ENCODE data around the gene ABHD2.

Gene ABHD2

DNA sequence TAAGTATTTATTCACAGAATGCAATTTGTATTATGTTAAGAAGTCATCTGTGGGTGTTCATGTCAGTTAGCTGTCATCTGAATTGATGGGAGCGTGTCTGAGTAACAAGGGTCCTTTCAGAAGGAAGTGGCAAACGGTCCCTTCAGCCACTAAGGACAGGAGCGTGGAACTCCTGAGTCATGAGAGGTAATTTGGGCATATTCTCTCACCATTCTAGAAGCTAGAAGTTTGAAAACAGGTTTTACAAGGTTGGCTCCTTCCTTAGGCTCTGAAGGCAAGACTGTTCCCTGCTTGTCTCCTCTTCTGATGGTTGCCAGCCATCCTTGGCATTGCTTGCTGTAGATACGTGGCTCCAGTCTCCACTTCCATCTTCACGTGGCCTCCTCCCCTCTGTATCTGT is 19.7 kb downstream of the ABHD2 start:
- DNase-seq (ENCODE audit: low spot score): no peak
- Histone ChIP-seq H3K4me3 (no peak overlapping the region), H3K27ac (peak overlapping the region; percentile 87 to 96)
- TF ChIP-seq, protein P1, sequence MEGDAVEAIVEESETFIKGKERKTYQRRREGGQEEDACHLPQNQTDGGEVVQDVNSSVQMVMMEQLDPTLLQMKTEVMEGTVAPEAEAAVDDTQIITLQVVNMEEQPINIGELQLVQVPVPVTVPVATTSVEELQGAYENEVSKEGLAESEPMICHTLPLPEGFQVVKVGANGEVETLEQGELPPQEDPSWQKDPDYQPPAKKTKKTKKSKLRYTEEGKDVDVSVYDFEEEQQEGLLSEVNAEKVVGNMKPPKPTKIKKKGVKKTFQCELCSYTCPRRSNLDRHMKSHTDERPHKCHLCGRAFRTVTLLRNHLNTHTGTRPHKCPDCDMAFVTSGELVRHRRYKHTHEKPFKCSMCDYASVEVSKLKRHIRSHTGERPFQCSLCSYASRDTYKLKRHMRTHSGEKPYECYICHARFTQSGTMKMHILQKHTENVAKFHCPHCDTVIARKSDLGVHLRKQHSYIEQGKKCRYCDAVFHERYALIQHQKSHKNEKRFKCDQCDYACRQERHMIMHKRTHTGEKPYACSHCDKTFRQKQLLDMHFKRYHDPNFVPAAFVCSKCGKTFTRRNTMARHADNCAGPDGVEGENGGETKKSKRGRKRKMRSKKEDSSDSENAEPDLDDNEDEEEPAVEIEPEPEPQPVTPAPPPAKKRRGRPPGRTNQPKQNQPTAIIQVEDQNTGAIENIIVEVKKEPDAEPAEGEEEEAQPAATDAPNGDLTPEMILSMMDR (IDR thresholded peaks at IDR 0.05): no peak

DNA sequence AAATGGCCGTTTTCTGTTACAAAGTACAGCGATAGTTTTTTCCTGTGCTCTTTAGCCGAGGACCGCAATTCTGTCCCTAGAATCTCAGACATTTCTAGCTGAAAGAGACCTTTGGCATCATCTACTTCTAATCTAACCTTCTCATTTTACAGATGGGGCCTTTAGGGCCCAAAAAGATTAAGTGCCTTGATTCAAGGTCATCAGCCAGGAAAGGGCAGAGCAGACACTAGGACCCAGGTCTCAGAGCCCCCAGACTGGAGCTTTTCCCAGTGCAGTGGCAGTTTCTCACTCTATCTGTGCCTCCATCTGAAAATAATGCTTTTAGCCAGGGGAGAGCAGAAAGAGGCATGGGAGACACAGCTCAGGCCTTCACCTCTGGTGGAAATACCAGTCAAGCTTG is 20.6 kb downstream of the ABHD2 start:
- Histone ChIP-seq H3K27ac (peak overlapping the region; percentile 44 to 87), H3K4me3 (no peak overlapping the region)
- DNase-seq (ENCODE audit: low spot score): no peak
- TF ChIP-seq, protein P1 (IDR thresholded peaks at IDR 0.05): no peak

DNA sequence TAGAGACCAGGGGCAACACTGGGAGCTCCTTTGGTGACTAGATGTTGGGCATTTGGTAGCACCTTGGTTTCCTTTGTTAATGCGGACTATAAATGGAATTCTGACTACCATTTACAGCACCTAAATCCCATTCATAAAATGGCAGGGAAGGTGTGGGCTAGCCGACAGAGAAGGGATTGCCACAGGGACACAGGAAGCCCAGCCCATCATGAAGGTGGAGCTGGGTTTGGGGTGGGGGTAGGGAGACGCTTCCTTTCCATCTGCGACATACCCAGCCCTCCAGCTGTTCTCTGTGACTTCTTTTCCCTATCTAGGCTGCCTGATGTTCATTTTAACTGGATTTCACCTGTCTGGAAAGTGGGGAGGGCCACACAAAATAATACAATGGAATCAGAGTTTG is 21.0 kb downstream of the ABHD2 start:
- DNase-seq (ENCODE audit: low spot score): no peak
- H3K4me3 ChIP-seq: no peak overlapping the region
- TF ChIP-seq, protein P1 (IDR thresholded peaks at IDR 0.05): no peak
- H3K27ac ChIP-seq: peak overlapping the region; percentile 44 to 87

DNA sequence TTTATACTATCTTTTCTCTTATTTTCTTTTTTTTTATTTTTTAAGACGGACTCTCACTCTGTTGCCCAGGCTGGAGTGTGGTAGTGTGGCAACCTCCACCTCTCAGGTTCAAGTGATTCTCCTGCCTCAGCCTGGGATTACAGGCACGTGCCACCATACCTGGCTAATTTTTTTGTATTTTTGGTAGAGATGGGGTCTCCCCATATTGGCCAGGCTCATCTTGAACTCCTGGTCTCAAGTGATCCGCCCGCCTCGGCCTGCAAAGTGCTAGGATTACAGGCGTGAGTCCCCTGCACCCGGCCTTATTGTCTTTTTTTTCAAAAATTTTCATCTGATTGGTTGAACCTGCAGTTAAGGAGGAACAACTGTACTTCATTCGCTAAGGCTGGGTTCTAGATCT is 21.8 kb downstream of the ABHD2 start:
- TF ChIP-seq, protein P1 (IDR thresholded peaks at IDR 0.05): no peak
- no peak for DNase-seq (ENCODE audit: low spot score)
- no peak overlapping the region for H3K4me3 ChIP-seq
- H3K27ac ChIP-seq: peak overlapping the region in 1 of 2 donors; percentile 63

DNA sequence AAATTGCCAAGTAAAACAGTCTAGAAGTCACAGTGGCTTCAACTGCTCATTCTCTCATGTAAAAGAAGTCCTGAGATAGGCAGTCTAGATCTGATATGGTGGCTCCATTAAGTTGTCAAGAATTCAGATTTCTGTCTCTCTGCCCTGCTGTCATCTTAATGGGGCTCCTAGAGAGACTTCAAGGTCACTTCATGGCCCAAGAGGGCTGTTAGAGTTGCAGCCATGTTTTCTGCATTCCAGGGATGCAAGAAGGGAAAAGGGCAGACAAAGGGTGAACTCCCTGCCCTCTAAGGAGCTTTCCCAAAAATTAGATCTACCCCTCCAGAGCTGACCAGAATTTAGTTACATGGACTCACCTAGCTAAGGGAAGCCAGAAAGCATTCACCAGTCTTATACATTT is 23.1 kb downstream of the ABHD2 start:
- H3K27ac ChIP-seq: peak overlapping the region; percentile 63 to 86
- TF ChIP-seq, protein P1 (IDR thresholded peaks at IDR 0.05): no peak

DNA sequence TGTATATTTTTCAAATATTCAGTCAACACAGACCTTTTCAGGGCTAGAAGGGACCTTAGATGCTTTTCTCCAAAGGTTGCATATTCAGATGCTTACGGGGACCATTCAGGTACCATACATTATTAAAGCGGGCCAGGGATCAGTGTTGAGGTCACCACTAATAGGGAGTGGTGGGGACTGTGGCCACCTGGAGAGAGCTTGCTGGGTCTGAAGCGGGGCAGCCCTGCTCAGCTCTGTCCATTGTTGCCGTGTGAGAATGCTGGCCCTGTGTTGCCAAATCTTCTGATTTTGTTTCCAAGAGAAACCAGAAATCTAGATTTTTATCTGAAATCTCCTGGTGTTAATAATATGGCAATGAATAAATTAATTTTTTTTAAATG is 23.7 kb downstream of the ABHD2 start:
- DNase-seq (ENCODE audit: low spot score): no peak
- TF ChIP-seq, protein P1 (IDR thresholded peaks at IDR 0.05): no peak
- Histone ChIP-seq H3K27ac (peak overlapping the region; percentile 63 to 86), H3K4me3 (no peak overlapping the region)

More for the DNA sequence above, 23.1 kb downstream of the ABHD2 start:
- no peak for DNase-seq (ENCODE audit: low spot score)
- no peak overlapping the region for H3K4me3 ChIP-seq

DNA sequence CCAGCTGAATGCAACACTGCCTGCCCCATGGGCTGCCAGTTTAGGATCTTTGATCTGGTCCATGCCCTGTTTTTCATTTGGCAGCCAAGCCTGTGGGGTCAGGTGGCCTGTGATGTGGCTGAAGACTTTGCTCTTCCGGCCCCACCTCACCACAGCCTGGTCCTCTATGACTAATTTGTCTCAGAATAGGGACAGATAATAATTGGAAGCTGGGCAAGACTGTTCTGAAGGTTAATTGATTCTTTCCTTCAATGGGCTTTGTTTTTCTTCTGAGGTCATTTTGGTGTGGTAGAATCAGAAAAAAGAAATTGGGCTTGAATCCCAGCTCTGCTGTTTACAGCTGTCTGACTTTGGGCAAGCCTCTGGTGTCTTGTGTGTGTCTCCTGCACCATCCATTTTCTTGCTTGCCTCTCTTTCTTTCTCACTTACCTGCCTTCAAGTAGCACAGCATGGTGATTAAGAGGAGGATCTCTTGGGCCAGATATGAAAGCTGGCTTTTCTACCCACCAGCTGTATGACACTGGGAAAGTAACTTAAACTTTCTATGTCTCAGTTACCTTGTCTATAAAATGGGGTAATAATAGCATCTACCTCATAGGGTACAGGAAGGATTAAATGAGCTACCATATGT is 24.2 kb downstream of the ABHD2 start:
- DNase-seq (ENCODE audit: low spot score): no peak
- TF ChIP-seq, protein P1 (IDR thresholded peaks at IDR 0.05): no peak
- Histone ChIP-seq H3K4me3 (no peak overlapping the region), H3K27ac (peak overlapping the region; percentile 63 to 86)

Measured in coronary artery (tissue), 2 donors.